ENCODE data around the gene MEP1A. TPM values are rescaled to one million over a fixed set of nuclear protein-coding genes. Genes with fewer than 3 reads are reported as not detected.

Gene MEP1A, protein sequence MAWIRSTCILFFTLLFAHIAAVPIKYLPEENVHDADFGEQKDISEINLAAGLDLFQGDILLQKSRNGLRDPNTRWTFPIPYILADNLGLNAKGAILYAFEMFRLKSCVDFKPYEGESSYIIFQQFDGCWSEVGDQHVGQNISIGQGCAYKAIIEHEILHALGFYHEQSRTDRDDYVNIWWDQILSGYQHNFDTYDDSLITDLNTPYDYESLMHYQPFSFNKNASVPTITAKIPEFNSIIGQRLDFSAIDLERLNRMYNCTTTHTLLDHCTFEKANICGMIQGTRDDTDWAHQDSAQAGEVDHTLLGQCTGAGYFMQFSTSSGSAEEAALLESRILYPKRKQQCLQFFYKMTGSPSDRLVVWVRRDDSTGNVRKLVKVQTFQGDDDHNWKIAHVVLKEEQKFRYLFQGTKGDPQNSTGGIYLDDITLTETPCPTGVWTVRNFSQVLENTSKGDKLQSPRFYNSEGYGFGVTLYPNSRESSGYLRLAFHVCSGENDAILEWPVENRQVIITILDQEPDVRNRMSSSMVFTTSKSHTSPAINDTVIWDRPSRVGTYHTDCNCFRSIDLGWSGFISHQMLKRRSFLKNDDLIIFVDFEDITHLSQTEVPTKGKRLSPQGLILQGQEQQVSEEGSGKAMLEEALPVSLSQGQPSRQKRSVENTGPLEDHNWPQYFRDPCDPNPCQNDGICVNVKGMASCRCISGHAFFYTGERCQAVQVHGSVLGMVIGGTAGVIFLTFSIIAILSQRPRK
- total RNA-seq, result not detected in 2 replicates

DNA sequence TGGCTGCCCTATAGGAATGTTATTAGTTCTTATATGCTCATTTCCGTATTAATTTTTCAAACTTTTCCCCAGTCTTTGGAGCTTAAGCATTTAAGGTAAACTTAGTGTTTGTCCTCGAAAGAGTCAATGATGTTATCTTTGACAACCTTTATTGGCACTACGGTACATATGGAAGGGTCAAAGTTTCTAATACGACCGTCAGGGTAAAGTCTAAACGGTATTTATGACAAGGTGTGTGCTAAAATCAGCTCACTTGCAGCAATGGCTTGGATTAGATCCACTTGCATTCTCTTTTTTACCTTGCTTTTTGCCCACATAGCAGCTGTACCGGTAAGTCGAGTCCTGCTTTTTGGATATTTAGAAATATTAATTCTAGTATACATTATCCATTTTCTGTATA lies at the start of gene MEP1A:
TSS of gene MEP1A (plus strand) at position 252 of the 400 bp plus-strand sequence. CDS start at position 262, 10 bp downstream.

GRCh38 chr6:46746696-46747095 lies 46.5 kb upstream of the MEP1A start, which contains the start of gene ANKRD66:
Gene ANKRD66 (plus strand): TSS chr6:46746933. CDS start chr6:46751949, 5,016 bp downstream.

Other genes with a start within 250 kb of the MEP1A start
- 4.4 and 4.5 TPM in 2 replicates for gene CYP39A1, start 140.6 kb upstream of the MEP1A start, total RNA-seq
- gene SLC25A27, start 140.4 kb upstream of the MEP1A start, total RNA-seq, result 8.4 and 9.1 TPM in 2 replicates
- 0.12 and 0.16 TPM in 2 replicates for gene TDRD6, start 105.5 kb upstream of the MEP1A start, total RNA-seq
- gene PLA2G7, start 58.0 kb upstream of the MEP1A start, total RNA-seq, result not detected in 2 replicates
- not detected in 2 replicates for gene ANKRD66, start 46.5 kb upstream of the MEP1A start, total RNA-seq
- under 0.01 TPM in 2 replicates for gene ADGRF5, start 128.5 kb downstream of the MEP1A start, total RNA-seq
- gene ADGRF1, start 248.9 kb downstream of the MEP1A start, total RNA-seq, result under 0.01 TPM in 1 of 2 replicates, not detected in the other